WI38 (cell line): ENCODE measurements around the gene CTNNA2.

ENCODE experiments used
- H3K4me3 ChIP-seq: 2 replicates; pipeline ENCODE4 v1.5.1; 2011; ENCODE audit warnings: low read depth, mild to moderate bottlenecking, control low read depth, low read length
- CTCF ChIP-seq: IDR thresholded peaks from 2 replicates; pipeline ENCODE4 v1.5.1; 2012; ENCODE audit warnings: low read depth, mild to moderate bottlenecking, control low read depth, low read length

CTNNA2 gene

DNA sequence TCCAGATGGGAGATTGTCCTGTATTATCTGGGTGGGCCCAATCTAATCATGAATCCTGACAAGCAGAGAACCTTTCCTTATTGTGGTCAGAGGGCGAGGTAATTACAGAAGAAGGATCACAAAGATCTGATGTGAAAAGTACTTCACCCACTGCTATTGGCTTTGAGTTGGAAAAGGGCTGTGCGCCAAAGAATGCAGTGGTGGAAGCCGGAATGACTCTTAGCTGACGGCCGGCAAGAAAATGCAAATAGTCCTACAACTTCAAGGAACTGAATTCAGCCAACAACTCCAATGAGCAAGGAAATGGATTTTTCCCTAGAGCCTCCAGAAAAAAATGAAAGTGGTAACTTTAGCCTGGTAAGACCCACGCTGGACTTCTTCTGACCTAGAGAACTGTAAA is 67.3 kb downstream of the CTNNA2 start:
- H3K4me3 ChIP-seq: no peak overlapping the region
- TF ChIP-seq CTCF: no peak

DNA sequence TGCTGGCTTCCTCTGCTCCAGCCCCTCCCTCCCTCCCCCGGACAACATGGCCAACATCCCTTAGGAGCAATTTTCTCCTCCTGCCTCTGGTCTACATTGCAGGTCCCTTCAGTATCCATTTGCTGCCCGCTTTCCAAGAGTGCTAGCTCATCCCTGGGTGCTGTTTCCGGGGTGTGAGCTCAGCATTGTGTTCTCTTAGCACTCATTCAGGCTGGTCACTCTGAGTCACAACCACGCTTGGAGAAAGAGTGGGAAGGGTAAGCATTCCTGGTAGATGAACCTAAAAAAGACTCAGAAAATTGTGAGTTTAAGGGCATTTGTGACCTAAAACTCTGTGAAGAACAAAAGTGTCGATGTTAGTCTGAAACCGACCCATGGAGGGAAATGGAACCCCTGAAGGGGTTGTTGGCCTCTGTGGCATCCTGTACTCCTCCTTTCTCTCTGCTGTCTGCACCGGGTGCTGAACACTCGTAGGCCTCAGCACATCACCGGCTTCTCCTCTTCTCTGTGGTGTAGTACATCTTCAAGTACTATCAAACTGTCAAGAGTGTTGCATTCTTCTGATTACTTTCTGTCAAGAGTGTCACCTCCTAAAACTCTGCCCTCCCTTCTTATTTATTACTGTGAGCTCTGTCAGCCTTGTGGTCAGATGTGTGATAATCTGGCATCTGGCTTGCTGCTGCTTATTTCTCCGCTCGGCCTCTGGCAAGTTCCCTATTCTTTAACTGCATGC is 73.0 kb downstream of the CTNNA2 start:
- TF ChIP-seq CTCF: no peak
- H3K4me3 ChIP-seq: no peak overlapping the region

- no peak for TF ChIP-seq CTCF
Measured at GRCh38 chr2:79591281-79591680, 78.4 kb downstream of the CTNNA2 start.

GRCh38 chr2:79593237-79593867 is 80.5 kb downstream of the CTNNA2 start:
- no peak for TF ChIP-seq CTCF
- no peak overlapping the region for H3K4me3 ChIP-seq

More at GRCh38 chr2:79591281-79591680, 78.4 kb downstream of the CTNNA2 start:
- H3K4me3 ChIP-seq: no peak overlapping the region

- no peak overlapping the region for H3K4me3 ChIP-seq
- TF ChIP-seq CTCF: no peak
Measured at GRCh38 chr2:79596403-79596802, 83.6 kb downstream of the CTNNA2 start.

DNA sequence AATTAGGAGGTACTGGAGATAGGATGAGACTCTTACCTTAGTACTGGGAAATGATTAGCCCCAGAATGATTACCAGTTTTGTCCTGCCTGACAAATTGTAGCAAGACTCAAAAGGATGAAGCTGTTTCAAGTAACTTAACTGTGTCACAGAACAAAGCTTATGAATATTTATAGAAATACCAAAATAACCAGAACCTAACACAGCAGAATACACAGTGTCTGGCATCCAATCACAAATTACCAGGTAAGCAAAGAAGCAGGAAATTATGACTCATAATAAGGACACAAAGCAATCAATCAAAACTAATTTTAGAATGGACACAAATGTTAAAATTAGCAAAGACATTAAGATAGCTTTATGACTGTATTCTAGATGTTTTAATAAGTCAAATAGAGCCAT is 91.9 kb downstream of the CTNNA2 start:
- no peak for TF ChIP-seq CTCF
- H3K4me3 ChIP-seq: no peak overlapping the region

DNA sequence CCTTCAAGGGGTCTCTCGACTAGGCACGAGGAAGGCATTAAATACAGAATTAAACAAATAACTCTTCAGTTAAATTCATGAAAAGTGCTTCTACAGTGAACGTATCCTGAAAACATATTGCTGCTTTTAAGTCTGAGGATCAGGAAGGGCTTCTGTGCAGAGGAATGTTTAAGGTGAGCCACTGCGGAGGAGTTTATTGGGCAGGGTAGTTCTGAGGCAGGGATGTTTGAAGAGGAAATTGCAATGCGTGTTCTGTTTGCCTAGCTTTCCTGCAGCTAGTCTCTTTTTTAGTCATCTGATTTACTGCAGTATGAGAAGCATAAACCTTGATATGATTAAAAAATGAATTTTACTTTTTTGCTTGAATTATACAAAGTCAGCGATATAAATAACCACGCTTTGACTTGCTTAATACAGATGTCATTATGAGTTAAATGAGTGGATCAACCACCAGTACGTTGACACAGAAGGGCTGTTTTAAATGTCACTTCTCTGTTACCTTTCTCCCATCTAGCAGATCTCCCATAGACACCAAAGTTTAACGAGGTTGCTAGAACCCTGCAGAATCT is 98.7 kb downstream of the CTNNA2 start:
- H3K4me3 ChIP-seq: no peak overlapping the region
- no peak for TF ChIP-seq CTCF
